Brain microvascular endothelial cell (primary cell): ENCODE measurements around the gene PIAS1.

Experiments
- DNase-seq: peaks from one replicate; pipeline ENCODE4 v3.0.0-alpha.2; 2020
- H3K27ac ChIP-seq: fragments of 250-450 bp; sonication (Bioruptor Pico); 2 replicates; pipeline ENCODE4 v1.5.1; 2020; ENCODE audit warnings: mild to moderate bottlenecking, moderate library complexity
- H3K27me3 ChIP-seq: fragments of 250-450 bp; sonication (Bioruptor Pico); replicated peaks from 2 replicates; pipeline ENCODE4 v1.5.1; 2020; ENCODE audit warnings: mild to moderate bottlenecking
- H3K36me3 ChIP-seq: fragments of 250-450 bp; sonication (Bioruptor Pico); replicated peaks from 2 replicates; pipeline ENCODE4 v1.5.1; 2020; ENCODE audit warnings: mild to moderate bottlenecking
- H3K4me3 ChIP-seq: 2 replicates; pipeline ENCODE4 v1.5.1; 2011; ENCODE audit warnings: low read depth, mild to moderate bottlenecking, control low read depth, low read length, moderate library complexity
- in situ Hi-C: cut with HindIII; loops from 2 replicates; pipeline ENCODE4 v1.10.0; 2017; ENCODE audit warnings: low sequenced_read_pairs, low pct_ligation_motif_present
- TF ChIP-seq, protein P1 (sequence below): IDR thresholded peaks from 2 replicates; pipeline ENCODE4 v1.5.1; 2011; ENCODE audit warnings: low read depth, mild to moderate bottlenecking, moderate library complexity, low read length, control low read depth, inconsistent platforms; ENCODE audit errors: missing control alignments

Gene PIAS1

GRCh38 chr15:68130851-68131250 is 76.7 kb downstream of the PIAS1 start:
- no peak overlapping the region for H3K27ac ChIP-seq
- H3K4me3 ChIP-seq = no peak overlapping the region
- H3K27me3 ChIP-seq = no peaks in the 10 kb centered on the region
- TF ChIP-seq, protein P1, sequence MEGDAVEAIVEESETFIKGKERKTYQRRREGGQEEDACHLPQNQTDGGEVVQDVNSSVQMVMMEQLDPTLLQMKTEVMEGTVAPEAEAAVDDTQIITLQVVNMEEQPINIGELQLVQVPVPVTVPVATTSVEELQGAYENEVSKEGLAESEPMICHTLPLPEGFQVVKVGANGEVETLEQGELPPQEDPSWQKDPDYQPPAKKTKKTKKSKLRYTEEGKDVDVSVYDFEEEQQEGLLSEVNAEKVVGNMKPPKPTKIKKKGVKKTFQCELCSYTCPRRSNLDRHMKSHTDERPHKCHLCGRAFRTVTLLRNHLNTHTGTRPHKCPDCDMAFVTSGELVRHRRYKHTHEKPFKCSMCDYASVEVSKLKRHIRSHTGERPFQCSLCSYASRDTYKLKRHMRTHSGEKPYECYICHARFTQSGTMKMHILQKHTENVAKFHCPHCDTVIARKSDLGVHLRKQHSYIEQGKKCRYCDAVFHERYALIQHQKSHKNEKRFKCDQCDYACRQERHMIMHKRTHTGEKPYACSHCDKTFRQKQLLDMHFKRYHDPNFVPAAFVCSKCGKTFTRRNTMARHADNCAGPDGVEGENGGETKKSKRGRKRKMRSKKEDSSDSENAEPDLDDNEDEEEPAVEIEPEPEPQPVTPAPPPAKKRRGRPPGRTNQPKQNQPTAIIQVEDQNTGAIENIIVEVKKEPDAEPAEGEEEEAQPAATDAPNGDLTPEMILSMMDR = no peak
- in situ Hi-C loops = no loop called here
- no peaks in the 10 kb centered on the region for H3K36me3 ChIP-seq
- no peak for DNase-seq

- TF ChIP-seq, protein P1 = no peak
- H3K27ac ChIP-seq = no peak overlapping the region
- H3K27me3 ChIP-seq = no peaks in the 10 kb centered on the region
- H3K36me3 ChIP-seq = no peaks in the 10 kb centered on the region
- DNase-seq = no peak
- in situ Hi-C loops = no loop called here
- no peak overlapping the region for H3K4me3 ChIP-seq
Observed at GRCh38 chr15:68137096-68137495, 83.0 kb downstream of the PIAS1 start.

DNA sequence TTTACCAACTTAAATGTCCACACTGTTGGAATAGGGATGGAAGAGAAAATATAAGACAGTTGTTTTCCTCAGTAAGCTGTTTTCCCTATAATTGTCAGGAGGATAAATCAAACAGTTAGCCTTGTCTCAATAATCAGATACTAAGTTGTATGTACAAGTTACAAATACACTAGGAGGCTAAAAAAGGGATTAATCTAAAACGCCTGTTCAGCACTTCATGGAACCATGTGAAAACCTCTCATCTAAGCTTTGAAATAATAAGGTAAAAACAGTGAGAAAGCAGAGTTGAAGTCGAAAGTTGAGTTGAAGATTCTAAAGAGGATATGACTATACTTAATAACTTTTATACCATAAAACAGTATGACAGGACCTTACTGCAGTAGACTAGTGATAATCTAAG is 89.0 kb downstream of the PIAS1 start:
- in situ Hi-C loops = no loop called here
- Histone ChIP-seq H3K36me3 (no peaks in the 10 kb centered on the region), H3K27ac (no peak overlapping the region), H3K4me3 (no peak overlapping the region), H3K27me3 (no peaks in the 10 kb centered on the region)
- no peak for DNase-seq
- TF ChIP-seq, protein P1 = no peak

- no peaks in the 10 kb centered on the region for H3K27me3 ChIP-seq
- no peak overlapping the region for H3K4me3 ChIP-seq
- H3K27ac ChIP-seq = no peak overlapping the region
- DNase-seq = no peak
- TF ChIP-seq, protein P1 = no peak
- in situ Hi-C loops = no loop called here
- no peaks in the 10 kb centered on the region for H3K36me3 ChIP-seq
Observed at GRCh38 chr15:68143785-68144184, 89.7 kb downstream of the PIAS1 start.

GRCh38 chr15:68145706-68146105 is 91.6 kb downstream of the PIAS1 start:
- Histone ChIP-seq H3K27me3 (no peaks in the 10 kb centered on the region), H3K4me3 (no peak overlapping the region), H3K36me3 (no peaks in the 10 kb centered on the region), H3K27ac (no peak overlapping the region)
- no peak for DNase-seq
- TF ChIP-seq, protein P1 = no peak
- in situ Hi-C loops = no loop called here

- Histone ChIP-seq H3K27ac (no peak overlapping the region), H3K36me3 (no peaks in the 10 kb centered on the region)
Observed at GRCh38 chr15:68148039-68148438, 93.9 kb downstream of the PIAS1 start.

More at GRCh38 chr15:68148039-68148438, 93.9 kb downstream of the PIAS1 start:
- TF ChIP-seq, protein P1 = no peak
- no peak overlapping the region for H3K4me3 ChIP-seq
- H3K27me3 ChIP-seq = no peaks in the 10 kb centered on the region
- in situ Hi-C loops = no loop called here
- DNase-seq = no peak
